PC-3 (cell line): ENCODE data around the gene SAMD5.

Experiments
- EZH2 ChIP-seq: fragments of 300-600 bp; sonication (generic); IDR thresholded peaks from one replicate; pipeline ENCODE4 v1.6.1; 2017; ENCODE audit warnings: antibody characterized with exemption, mild to moderate bottlenecking, low read length; ENCODE audit not compliant: unreplicated experiment
- TF ChIP-seq, protein P1 (sequence below): fragments of 300-600 bp; sonication (generic); conservative IDR thresholded peaks from 2 replicates; pipeline ENCODE4 v1.5.1; 2017; ENCODE audit warnings: antibody characterized with exemption, low read depth, mild to moderate bottlenecking, low read length

- TF ChIP-seq, protein P1, sequence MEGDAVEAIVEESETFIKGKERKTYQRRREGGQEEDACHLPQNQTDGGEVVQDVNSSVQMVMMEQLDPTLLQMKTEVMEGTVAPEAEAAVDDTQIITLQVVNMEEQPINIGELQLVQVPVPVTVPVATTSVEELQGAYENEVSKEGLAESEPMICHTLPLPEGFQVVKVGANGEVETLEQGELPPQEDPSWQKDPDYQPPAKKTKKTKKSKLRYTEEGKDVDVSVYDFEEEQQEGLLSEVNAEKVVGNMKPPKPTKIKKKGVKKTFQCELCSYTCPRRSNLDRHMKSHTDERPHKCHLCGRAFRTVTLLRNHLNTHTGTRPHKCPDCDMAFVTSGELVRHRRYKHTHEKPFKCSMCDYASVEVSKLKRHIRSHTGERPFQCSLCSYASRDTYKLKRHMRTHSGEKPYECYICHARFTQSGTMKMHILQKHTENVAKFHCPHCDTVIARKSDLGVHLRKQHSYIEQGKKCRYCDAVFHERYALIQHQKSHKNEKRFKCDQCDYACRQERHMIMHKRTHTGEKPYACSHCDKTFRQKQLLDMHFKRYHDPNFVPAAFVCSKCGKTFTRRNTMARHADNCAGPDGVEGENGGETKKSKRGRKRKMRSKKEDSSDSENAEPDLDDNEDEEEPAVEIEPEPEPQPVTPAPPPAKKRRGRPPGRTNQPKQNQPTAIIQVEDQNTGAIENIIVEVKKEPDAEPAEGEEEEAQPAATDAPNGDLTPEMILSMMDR = no peak
- no peak for TF ChIP-seq EZH2
Observed at GRCh38 chr6:147548921-147549475, 40.5 kb downstream of the SAMD5 start.
